Measurements from ENCODE around the gene AKT3.

The AKT3 gene

DNA sequence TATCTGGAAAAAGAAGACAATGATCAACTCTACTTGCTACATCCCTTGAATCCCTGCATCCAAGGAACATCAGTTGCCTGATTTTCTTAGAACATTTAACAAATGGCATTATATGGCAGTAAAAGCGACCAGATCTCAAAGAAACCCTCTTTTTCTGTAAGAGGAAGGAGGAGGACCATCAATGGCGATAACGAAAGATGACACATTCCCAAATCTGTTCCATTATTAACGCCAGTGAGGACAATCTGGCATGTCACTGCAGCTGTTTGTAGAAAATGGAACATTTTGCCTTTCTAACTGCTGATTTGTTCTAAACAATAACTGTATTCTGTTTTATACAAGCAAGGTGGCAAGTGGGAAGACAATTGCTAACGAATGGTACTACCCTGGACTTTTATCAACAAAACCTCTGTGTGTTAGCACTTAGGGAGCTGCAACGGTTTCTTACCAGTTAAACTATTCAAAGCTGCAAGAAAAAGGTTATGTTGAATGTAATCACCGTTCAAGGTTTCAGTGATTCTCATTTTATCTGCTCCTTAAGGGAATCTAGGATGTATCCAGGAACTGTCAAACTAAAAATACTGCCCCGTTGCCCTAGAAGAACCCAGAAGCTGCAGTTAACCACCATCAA, 342.3 kb downstream of the AKT3 start:
- no peak for DNase-seq (ENCODE audit: low read depth)

DNA sequence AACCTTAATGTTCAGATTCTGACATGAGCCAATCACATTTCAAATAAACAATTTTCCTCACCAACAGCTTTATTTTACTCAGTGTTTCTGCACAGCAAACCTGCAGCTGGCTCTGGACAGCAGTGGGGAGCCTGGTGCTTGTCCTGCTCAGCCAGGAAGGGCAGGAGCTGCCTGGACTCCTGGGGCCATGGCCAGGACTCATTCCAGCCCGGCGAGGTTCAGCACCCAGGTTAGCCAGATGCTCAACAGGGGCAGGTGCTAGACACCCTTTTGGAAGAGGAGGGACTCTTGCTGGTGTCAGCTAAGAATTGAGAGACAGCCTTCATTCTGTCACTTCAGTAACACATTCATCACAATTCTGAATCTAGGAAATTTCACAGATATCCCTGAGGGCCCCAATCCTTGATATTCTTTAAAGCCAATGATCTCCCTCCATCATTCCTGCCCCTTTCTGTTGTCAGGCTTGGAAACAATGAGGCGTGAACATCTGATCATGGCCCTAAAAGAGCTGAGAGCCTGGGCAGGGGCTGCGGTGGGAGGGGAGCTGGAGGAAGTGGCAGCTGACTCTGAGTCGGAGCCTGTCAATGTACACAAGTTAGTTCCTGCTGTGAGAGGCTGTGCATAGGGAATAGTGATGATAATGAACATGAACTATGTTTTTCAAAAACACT, 342.9 kb downstream of the AKT3 start:
- DNase-seq (ENCODE audit: low read depth): no peak

DNA sequence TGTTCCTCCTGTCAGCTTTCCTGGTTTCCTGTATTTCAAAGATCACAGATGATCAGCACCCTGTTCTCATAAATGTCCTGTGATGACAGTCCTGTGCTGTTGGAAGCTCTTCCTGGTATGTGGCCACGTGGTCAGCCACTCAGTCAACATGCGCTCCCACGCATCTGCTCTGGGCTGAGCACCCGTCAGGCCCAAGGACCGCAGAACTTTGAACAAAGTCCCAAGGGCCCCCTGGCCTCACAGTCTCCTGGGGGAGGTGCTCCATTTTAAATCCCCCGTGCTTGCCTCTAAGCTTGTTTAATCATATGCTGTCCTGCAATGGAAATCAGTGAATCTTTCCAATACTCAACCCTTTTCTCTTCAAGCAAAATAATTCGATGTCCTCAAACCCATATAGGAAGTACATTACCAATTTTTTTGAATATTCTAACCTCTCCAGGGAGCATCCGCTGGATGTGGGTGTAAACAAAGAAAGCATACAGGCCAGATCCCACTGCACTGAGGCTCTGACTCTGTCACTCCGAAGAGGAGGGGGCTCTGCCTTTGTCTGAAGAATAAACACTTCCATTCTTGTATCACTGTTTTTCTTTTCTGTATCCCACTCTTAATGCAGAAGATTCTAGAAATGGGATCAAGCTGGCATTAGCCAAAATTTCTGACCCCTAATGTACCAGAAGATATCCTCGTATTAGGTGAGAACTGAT, 343.9 kb downstream of the AKT3 start:
- no peak for DNase-seq (ENCODE audit: low read depth)

DNA sequence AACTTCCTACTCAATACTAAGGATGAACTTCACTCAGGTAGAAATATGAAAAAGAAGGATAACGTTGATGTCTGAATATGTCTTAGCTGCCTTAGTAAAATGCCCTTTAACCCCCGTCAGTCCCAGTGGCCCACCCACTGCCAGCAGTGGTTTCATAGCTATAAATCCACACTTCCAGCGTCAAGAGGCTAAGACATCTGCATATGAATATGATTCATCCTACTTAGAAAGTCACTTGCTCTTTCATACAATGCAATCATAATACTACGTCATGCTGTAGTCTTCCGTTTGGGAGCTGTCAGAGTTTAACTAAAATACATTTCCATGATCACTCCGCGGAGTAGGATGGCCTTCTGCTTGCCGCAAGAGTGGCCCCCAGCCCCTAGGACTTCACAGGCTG, 346.9 kb downstream of the AKT3 start:
- DNase-seq (ENCODE audit: low read depth): no peak

DNA sequence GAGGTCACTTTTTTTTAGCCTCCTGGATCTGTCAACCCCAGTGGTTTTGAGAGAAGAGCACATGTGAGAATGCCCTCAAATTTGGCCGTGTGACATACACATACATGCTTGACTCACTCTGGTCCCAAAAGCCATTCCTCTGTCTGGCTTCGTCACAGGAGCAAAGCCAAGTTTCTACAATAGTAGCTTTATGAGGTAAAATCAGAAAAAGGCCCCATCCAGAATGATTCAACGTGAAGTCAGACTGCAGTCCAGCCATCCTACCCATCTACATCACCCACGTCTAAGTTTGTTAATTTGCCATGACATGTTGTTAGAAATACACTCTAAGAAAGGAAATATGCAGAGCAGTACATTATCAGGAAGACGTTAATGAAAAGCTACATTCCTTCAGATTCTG, 349.0 kb downstream of the AKT3 start:
- no peak for DNase-seq (ENCODE audit: low read depth)

DNA sequence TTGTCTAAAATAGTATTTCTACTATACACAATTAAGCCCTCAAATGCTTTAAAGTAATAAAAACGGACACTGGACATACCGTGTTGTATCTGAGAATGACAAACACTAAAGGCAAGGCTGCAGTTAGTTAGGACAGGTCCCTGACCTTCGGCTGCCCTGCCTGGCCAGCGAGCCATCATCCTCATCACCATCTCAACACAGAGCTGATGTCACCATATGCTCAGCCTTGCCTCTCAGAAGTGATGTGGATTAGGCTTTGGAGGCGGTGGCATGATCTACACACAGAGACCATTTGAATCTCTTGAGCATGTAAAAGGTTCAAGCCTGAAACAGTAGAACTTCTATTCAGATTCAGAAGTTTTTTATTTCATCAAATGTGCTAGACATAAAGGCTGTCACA, 349.5 kb downstream of the AKT3 start:
- no peak for DNase-seq (ENCODE audit: low read depth)

DNA sequence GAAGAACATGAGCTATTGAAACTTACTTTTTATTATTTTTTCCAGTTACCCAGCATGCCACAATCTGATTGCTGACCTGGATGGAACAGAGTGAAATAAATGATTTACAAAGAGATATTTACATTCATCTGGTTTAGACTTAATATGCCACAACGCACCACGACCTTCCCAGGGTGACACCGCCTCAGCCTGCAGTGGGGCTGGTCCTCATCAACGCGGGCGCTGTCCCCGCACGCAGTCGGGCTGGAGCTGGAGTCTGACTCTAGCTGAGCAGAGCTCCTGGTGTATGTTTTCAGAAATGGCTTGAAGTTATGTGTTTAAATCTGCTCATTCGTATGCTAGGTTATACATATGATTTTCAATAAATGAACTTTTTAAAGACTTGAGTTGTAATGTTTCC, 350.3 kb downstream of the AKT3 start:
- no peak for DNase-seq (ENCODE audit: low read depth)

DNA sequence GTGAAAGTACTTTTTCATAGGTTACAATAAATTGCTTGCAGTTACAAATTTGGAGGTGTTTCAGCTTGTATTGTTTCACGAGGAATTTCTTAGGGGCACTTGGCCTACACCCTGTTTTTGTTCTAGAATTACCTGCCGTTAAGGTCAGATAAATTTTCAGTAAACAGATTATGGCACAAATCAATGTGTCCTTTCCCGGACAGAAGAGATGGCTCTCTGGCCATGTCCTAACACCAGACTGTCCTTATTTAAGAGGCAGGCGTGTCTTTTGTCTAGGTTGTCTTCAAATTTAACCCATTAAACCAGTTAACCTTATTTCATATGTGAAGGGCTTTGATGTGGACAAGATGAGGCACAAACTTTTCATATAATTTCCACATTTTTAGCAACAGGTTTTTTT, 350.8 kb downstream of the AKT3 start:
- no peak for DNase-seq (ENCODE audit: low read depth)

DNA sequence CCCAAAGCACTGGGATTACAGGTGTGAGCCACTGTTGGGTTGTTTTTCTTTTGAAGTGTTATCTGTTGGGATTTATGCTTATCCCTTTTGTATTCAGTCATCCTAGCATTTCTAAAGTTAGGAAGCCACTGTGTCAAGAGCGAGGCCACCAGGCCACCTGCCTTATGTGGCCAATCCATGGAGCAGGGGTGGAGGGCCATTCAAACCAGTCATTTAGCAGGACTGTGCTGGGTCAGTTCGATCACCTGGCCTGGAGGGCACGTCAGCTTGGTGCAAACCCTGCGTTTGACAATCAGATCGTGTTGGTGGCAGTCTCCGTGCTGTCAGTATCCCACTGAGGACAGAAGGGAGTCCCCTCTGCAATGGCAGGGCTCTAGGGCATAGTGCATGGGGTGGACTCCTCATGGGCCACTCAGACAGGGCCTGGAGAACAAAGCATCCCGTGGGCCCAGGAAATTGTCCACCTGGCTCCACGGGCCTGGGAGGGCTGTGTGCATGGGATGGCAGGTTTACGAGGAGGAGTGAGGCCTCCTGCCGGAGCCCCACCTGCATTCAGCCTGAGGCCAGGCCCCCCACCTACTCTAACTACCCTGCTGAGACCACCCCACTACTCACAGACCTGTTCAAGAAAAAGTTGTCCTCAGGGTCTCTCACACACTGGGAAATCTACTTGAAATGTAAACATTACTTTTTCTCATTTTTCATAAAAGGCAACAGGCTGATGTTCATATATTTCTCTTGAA, 351.9 kb downstream of the AKT3 start:
- no peak for DNase-seq (ENCODE audit: low read depth)

DNA sequence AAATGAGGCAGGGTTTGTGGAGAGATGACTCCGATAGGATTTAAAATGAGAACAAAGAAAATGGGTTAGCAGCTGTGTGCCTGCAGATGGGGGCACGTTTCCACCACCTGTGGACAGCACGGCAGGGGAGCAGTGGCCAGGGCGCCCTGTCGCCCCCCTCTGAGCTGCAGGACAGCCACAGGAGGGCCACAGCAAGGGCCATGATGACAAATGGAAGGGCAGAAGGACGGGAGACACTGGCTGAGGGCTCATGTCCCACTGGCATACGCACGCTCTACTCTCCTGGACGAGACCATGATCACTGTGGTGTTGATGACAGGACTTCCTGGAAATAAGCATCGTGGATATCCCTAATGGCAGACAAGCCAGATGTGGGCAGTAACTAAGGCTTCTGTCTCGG, 353.2 kb downstream of the AKT3 start:
- no peak for DNase-seq (ENCODE audit: low read depth)

DNA sequence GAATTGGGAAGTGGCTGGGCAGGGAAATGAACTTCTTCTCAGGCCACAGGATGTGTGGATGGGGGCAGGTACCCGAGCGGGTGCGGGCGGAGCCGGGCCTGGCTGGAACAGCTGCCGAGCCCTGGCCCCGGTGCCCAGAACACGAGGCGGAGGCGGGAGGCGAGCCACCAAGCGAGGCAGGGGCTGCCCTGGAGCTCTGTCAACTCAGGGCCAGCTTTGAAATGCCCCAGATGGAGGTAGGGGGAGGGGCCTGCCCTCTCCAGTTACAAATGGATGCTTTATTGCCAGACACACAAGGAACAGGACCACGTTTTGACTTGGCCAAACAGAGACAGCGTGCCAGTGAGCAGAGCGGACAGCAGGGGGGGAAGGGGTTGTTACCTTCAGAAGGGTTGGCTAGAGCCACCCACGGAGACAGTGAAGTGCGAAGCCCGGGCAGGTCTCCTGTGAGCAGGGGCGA, 353.8 kb downstream of the AKT3 start:
- no peak for DNase-seq (ENCODE audit: low read depth)

DNA sequence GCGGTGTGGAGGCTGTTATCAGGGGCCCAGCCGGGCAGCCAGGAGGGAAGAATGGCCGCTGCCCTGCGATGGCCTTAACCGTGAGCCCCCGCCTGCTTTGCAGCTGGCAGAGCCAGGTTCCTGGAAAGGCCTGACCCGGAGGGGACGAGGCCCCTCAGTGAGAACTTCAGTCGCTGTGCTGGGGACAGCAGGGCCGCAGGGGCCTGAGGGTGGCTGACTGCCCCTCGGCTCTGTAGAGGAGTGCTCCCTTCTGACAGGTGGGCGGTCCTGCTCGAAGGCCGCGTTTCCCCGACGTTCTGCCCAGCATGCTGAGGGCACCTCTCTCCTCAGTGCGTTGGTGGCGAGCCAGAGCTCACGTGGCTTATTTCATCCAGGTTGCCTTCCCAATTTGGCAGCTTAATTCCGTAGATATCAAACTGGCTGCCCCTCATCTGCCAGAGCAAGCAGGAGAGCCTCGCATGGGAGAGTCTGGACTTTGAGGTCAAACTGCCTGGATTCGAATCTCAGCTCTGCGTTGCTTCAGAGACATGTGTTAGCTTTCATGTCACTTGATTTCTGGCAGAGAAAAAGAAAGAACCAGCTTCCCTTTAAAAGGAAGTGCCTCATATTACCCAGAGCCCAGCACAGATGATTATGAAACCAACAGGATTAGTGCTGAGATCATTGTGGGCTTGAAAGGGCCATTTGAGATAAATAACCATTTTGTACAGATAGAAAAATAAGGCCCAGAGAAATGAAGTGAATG, 354.4 kb downstream of the AKT3 start:
- no peak for DNase-seq (ENCODE audit: low read depth)

DNA sequence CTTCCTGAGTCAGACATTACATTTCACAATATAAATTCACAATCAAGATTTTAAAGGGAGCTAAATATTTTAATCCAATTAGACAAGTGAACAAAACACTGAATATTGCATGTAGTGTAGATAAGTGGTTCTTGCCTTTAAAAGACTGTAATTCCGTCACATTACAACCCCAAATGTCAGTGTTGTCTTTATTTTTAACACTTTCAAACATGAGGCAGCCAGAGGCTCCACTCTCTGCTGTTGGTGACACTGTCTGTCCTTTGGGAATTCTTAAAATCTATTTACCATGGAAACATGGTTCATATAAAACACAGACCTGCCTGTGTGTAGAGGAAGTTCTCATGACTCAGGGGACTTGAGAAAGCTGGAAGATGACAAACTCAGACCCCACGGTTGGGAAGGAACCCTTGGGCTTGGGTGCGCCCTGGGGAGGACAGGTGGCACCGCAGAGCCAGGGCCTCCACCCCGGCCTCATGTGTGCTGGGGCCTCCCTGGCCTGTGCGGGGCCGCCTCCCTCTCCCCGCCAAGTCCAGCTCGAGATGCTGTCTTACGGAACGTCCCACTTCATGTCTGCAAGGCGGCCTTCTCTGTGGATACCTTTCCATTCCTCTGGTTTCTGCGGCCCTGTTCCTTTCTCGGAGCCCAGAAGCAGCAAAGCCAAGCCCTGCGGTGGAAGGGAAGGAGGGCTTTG, 355.2 kb downstream of the AKT3 start:
- no peak for DNase-seq (ENCODE audit: low read depth)

DNA sequence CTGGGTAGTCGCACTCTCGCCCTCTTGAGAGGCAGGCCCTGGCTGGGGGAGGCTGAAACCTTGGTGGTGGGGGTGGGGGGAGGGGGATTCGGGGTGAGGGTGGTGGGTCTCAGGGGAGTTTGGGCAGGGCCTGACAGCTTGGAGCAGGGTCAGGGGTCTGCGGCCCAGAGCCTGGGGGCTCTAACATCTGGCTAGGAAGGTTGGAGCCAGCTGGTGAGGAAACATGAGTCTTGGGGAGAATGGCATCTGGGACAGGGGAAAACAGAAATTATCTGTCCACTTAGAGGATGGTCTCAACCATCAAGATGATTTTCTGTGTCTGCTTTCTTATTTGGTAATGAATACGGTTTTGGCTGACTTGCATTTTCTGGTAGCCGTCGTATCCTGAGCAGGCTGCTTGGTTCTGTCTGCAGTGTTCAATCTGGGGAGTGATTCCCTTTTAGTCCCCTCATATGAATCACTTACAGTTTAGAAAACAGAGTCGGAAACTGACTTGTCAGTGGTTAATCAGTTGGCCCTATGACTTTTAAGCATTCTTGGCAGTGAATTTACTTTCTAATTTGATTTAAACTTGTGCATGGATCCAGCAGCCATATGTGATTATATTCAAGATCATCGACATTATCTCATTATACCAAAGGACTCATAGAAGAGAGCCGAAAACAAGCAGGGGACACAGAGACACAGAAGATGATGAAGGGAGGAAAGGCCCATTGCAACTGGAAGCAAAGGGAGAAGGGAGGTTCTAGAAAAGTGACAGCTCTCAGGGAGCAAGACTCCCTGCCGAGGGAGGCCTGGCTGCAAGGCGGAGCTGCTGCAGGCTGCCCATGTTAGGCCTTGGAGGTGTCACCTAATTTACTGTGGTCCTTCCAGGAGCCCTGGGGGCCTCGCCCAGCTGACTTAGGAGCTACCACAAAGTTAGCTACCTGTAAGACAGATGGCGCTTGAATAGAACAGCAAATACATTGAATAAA, 356.6 kb downstream of the AKT3 start:
- DNase-seq (ENCODE audit: low read depth): no peak

DNA sequence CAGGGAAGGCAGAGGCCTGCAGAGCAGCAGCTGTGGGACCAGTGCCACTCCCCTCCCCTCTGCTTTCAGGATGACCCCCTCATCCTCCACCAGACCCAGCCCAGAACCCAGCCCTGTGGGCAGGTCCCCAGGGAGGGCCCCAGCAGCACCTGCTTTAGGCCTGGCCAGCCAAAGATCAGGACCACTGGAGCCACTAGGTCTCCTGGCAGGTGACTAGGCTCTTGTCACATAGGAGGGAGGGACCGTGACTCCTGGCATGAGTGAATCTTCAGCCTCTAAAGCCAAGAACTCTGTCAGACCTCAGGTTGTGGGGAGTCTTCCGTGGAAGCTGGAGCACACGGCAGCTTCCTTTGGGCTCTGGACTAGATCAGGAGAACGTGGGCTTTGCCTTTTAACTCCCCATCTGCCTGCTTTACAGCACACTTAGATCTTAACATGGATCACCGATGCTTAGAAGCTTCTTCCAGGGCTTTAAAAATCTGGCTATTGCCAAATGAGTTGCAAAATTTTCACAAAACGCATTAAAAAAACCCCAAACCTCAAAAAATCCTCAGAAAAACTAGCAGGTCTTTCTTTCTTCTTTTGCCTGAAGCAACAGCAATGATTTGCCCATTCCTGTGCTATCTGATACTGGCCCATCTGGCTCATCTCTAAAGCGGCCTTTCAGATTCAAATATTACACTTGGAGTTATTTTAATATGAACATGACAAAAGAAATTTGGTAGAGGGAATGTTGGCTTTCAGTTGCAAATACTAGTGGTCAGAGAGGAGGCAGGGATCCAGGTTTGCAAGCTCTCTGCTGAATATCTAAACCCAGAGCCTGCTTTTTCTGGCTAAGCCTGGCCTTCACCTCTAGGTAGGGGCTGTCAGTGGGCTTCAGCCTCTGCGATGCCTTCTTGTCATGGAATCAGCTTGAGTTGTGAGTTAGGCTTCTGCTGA, 359.0 kb downstream of the AKT3 start:
- DNase-seq (ENCODE audit: low read depth): no peak

DNA sequence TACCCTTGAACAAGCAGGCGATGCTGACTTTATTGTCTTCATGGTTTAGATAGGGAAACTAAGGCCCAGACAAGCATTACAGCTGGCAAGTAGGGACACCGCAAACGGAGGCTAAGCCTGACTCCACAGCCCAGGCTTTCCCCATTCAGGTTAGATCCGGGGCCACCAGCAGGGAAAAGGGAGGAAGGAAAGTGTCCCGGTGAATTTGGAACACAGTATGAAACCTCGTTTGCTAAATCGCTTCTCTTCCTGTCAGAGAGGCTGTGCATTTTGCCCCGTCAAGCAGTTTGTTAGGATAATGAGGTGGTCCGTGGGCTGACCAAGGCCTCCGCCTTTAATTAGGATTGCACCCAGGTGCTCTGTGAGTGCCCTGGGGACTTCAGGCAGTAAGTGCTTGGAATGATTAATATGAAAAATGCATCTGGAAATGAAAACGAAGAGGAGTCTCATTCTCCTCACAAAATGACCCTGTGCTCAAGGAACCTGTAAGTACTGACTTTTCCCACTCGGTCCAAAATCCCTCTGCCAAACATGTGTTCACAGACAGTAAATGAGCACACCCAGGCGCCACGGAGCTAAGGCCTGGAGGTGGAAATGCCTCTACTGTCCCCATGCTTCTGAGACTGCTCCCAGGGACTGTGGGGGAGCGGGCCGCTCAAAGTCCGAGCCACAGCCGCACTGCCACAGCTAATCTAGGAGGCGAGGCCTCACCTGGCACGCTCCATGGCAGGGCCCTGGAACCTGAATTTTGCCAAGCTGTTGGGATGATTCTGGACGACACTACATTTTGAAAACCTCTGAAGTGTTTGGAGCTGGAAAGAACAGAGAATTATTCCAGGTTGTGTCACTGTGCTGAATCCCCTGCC, 360.1 kb downstream of the AKT3 start:
- no peak for DNase-seq (ENCODE audit: low read depth)

DNA sequence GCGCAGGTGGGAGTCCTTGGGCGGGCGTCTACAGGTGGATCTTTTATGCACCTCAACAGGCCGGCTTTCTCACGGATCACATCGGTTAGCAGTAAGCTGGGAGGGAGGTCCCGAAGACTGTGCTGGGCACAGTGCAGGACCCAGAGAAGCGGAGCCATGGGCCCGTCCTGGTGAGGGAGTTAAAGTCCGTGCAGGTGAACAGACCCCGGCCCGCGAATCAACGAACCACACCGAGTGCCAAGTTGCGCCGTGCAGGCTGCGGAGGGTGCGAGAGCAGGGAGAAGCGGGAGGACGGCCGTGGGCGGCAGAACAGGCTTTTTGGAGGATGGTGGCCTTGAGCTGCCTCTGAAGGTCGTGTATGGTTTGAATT, 360.9 kb downstream of the AKT3 start:
- no peak for DNase-seq (ENCODE audit: low read depth)

Measured in stimulated activated CD8-positive, alpha-beta memory T cell treated with anti-CD3 and anti-CD28 coated beads, Interleukin-12 subunit alpha, Interleukin-12 subunit beta, amount 100 ng/mL, for 1 hour (primary cell).